ENCODE data around the gene SPACDR.

Gene SPACDR

GRCh38 chr7:100434297-100435144 lies 29.5 kb downstream of the SPACDR start:
- no peak for DNase-seq

- no peak for DNase-seq
Measured at GRCh38 chr7:100433592-100434296, 30.3 kb downstream of the SPACDR start.

GRCh38 chr7:100433276-100433591 lies 30.8 kb downstream of the SPACDR start:
- no peak for DNase-seq

GRCh38 chr7:100432621-100433275 lies 31.3 kb downstream of the SPACDR start:
- no peak for DNase-seq

DNA sequence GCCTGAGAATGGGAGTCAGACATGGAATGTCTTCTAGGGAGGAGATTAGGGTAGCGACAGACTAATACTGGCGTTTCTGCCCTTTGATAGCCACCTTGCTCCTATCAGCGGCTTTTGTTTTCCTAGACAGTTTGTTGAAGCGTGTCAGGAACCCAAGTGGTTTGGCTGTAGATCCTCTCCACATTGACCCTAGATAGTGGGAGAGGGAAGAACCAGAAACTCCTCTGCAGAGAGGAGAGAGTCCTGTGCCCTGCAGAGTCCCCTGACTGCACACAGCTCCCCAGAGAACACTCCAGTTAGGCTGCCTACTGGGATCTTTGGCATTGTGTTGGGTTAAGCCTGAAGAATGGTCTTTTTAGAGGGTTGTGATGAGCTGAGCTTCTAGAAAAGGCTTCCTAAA lies 32.0 kb downstream of the SPACDR start:
- no peak for DNase-seq

- DNase-seq, result no peak
Measured at GRCh38 chr7:100431286-100431735, 32.7 kb downstream of the SPACDR start.

DNA sequence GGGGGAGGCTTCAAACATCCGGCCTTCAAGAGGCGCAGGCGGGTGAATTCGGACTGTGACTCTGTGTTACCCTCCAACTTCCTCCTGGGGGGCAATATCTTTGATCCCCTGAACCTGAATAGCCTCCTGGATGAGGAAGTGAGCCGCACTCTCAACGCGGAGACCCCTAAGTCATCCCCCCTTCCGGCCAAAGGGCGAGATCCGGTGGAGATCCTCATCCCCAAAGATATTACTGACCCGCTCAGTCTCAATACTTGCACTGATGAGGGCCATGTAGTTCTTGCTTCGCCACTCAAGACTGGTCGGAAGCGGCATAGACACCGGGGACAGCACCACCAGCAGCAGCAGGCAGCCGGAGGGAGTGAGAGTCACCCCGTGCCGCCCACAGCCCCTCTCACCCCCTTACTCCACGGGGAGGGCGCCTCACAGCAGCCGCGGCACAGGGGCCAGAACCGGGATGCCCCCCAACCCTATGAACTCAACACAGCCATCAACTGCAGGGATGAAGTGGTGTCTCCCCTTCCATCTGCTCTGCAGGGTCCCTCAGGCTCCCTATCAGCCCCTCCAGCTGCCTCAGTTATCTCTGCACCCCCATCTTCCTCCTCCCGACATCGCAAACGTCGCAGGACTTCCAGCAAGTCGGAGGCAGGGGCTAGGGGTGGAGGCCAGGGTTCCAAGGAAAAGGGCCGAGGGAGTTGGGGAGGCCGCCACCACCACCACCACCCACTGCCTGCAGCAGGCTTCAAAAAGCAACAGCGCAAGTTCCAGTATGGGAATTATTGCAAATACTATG lies 33.4 kb downstream of the SPACDR start:
- peak; percentile 39 for DNase-seq

- DNase-seq, result peak; percentile 97
Measured at GRCh38 chr7:100429637-100430492, 34.2 kb downstream of the SPACDR start, which contains the start of gene MEPCE. Gene MEPCE (plus strand): TSS chr7:100429831. CDS start chr7:100430019, 188 bp downstream.

DNA sequence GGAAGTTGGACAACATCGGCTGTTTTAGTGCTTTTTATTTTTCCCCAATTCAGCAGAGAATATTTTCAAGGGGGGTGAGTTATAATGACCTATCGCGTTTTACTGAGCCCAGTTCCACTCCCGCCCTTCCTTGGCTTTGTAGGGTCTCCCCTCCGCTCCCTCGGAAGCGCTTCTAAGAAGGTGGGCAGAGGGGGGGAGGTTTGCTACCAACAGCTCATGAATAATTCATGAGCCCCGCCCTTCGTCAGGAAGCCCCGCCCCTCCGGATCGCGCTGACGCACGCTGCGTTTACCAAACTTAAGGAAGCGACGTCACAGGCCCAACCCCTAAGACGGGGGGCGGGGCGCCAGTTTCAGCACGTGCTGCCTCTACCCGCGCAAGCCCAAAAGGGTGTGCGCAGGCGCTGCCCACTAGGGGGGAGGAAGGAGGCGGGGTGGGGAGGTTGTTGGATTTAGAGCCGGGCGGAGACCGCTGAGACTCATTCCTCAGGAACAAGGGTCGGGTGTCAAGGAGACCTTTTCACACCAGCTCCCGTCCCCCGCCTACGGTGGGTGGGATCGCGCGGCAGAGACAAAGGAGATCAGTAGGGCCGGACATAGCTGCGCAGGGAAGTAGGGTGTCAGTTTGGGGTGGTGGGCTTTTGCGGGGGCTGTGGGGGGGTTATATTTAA lies 35.0 kb downstream of the SPACDR start:
- peak; percentile 94 for DNase-seq

GRCh38 chr7:100428199-100428966 lies 35.7 kb downstream of the SPACDR start, which contains the start of gene ZCWPW1:
Gene ZCWPW1 (minus strand): TSS chr7:100428703. CDS start chr7:100420649, 8,054 bp downstream.
- DNase-seq, result peak; percentile 99

- DNase-seq, result no peak
Measured at GRCh38 chr7:100427762-100428198, 36.3 kb downstream of the SPACDR start.

GRCh38 chr7:100426516-100426915 lies 37.5 kb downstream of the SPACDR start:
- no peak for DNase-seq

- DNase-seq, result no peak
Measured at GRCh38 chr7:100425347-100425746, 38.7 kb downstream of the SPACDR start.

DNA sequence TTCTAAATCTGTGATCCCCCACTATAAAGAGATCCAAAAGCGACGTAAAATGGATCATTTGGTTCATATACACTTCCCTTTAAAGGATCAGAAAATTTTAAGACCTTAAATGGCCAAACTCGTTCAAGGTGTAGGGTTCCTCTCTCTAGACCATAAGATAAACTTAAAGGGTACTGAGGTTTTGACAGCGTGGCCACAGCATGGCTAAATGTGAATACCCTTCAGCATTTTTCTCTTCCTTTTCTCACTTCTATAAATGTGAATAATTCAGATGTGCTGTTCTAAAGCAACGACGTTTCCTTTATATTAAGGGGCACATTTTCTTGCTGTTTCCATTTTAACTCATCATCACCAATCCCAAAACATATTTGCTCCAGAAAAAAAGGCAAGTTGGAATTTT lies 40.7 kb downstream of the SPACDR start:
- DNase-seq, result no peak

- no peak for DNase-seq
Measured at GRCh38 chr7:100419660-100420226, 44.3 kb downstream of the SPACDR start.

DNA sequence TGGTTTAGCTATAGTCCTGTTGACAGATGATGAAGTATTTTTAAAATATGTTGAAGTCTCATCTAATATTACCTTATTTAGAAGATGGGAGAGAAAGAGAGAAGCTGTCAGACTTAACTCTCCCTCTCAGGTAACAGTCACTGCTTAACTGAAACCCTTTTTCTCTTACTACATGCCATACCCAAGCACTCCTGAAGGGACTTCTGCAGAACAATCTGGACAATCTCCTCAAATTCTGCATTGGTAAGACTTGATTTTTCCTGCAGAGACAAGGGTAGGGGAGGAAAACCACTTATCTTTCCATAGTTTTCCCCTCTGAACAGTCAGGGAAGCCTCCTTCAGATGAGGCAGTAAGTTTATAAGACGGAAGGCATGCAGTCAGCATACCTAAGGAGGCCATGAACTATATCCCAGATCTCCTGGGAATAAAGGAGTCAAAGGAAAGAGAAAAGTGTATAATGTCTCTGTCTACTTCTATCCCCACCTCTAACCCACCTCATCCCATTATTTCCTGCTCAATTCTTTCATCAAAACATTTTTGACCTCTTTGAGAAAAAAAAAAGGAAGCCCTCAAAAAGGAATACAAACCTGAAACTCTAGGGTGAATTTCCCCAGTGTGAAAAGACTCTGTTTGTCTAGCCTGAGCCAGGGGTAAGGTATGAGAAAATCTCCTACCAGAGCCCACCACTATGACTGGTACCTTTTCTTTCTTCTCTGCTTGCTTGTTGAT lies 45.0 kb downstream of the SPACDR start:
- no peak for DNase-seq

DNA sequence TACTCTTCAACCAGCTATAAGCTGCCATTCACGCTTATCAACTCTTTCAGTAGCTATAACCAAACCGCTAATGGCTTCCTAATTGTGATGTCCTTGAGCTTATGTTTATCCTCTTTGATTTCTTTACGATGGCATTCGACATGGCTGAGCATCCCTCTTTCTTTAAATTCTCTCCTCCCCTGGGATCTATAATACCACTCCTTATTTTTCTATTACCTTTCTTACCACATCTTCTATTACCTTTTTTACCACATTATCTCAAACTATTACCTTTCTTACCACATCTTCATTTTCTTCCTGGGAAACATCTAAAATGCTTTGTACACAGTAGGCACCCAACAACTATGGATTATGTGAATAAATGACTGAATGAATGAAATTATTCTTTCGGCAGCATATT lies 48.6 kb downstream of the SPACDR start:
- DNase-seq, result no peak

DNA sequence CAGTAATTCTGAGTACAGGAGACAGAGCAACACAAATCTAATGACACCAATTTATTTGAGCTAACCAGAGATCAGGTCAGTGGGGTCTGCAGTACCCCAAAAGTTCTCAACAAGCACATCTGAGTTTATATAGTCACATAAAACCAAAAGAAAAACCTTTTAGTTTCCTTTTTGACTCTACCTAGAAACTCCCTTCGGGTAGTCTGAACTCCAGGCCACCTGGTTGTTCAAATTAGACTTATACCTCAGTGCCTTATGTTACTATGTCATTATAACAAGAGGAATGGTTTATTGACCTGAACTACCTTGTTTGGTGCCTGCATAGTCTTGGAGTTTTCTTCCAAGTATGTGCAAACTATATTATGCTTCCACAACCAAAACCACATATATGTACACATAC lies 50.2 kb downstream of the SPACDR start:
- DNase-seq, result no peak

DNA sequence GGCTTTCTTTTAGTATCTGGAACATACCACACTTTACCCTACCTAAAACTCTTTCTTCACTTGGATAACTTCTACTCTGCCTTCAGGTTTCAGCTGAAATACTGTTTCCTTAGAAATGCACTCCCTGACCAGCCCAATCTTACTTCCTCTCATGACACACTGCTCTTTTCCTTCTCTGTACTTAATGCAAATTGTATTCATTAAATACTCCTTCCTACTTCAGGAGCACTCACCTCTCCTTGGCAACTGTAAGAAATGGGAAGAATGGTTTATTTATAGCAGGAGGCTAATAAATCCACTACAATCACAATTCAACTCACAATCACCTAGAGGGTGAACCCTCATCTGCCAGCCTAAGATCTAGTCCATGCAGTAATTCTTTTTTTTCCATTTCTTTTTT lies 50.7 kb downstream of the SPACDR start:
- no peak for DNase-seq

Data from right kidney (tissue), 1 donor.